NCI-H1417 treated with DMSO at 0.1 percent for 48 hours (cell line): ENCODE data around the gene WDFY1.
A peak's percentile ranks its signal among the peaks of the same experiment; 100 is the strongest.

Experiments
- DNase-seq: peaks from one replicate; lab custom pipeline; 2025; lab: John Stamatoyannopoulos, UW

WDFY1 gene

DNA sequence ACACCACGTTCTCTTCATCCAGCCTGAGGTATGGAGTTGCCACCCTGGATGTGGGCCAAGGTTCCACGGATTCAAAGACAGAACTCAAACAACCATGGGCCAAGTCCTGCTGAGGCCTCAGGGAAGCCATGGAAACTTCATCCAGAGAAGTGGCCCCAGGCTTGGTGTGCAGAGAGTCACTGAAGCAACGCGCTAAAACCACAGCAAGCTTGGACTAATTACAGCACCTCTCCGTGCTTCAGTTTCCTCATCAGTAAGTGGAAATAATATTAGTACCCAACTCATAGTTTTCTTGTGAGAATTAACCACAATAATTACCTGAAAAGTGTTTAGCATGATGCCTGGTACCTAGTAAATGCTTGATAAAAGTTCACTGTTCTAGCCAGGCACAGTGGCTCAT is 88.6 kb downstream of the WDFY1 start:
- no peak for DNase-seq

DNA sequence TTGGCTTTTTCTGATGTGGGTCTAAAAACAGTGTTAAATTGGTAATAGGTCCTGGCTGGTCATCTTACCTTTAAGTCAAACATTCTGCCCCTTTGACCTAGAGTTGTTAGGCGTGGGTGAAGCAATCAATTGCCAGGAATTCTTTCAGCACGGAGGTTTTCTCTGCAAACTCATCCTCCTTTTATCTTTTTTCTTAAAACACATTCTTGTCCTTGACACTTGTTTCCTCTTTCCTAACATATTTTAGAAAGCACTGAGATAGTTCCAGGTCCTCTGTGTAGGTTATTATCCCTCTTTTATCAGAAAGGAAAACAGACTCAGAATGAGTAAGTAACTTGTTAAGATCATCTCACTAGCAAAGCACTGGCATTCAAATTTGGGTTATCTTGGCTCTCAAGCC is 89.1 kb downstream of the WDFY1 start:
- DNase-seq = no peak

DNA sequence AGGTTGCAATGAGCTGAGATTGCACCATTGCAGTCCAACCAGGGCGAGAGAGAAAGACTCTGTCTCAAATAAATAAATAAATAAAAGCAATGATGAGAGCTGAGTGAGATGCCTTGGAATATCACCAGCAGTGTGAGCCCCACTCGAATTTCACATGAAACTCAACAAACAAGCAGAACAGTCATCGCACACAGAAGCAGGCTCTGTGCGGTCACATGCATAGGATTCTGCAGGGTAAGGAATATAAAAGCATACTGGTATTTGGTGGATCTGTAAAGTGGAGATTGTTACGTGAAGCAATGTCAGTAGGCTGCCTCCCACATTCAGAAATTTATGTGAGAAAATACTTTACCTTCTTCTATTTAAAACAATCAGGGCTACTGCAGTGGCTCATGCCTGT is 89.7 kb downstream of the WDFY1 start:
- no peak for DNase-seq

DNA sequence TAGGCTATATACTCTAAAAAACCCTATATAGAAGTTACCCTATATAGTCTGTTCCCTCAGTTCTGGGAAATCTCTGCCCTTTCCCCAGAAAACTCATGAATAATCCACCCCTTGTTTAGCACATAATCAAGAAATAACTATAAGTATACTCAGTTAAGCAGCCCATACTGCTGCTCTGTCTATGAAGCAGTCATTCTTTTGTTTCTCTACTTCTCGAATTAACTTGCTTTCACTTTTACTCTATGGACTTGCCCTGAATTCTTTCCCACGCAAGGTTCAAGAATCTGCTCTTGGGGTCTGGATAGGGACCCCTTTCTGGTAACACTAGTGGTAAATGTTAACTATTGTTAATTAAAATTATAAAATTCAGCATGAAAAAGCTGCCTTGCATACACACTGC is 90.4 kb downstream of the WDFY1 start:
- DNase-seq = no peak

DNA sequence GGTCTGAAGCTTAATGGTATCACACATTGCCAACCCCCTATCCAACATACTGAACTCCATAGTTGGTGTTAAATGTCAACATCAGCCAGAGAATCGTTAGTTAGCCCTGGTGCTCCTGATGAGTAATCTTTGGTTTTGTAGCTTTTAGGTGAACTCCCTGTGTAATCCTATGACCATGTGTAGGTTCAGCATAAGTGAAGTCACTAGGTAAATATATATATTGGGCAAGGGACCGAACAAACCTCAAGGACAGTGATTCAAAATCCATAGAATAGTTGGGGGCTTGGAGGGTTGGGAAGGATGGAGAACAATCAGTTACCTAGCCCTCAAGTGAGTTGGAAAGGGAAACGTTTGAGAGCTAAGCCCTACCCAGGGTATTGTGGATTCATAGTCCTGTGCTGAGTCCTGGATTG is 91.7 kb downstream of the WDFY1 start:
- no peak for DNase-seq

DNA sequence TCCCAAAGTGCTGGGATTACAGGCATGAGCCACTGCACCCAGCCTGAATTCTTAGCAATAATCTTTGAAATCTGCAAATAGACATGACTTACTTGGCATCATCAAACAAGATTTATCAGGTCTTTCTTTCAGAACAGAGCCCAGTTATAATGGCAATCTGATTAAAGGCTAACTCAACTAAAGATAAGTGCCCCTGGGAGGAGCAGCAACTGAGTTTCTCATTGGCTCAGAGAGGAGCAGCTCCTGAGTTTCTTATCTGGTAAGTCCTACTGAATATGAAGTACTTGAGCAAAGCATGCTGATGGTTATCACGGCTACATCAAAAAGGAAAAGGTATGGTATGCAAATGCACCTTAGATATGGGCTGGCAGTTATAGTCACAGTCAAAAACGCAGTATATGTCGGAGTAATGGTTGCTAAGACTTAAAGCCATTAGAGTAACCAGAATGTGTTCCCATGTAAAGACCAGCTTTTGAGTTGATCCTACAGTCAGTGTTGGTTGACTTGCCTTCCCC is 92.8 kb downstream of the WDFY1 start:
- DNase-seq = no peak

DNA sequence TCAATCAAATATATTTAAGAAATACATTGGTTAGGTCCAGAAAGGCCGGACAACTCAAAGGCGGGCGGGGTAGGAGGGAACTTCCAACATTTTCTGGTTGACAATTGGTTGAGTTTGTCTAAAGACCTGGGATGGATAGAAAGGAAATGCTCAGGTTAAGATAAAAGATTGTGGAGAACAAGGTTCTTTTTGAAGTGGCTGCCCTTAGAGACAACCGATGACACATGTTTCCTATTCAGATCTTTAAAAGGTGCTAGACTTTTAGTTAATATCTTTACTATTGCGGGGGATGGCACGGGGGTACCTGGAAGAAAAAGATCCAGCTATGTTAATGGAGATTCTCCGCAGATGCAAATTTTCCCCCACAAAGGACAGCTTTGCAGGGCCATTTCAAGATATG is 97.7 kb downstream of the WDFY1 start:
- no peak for DNase-seq

DNA sequence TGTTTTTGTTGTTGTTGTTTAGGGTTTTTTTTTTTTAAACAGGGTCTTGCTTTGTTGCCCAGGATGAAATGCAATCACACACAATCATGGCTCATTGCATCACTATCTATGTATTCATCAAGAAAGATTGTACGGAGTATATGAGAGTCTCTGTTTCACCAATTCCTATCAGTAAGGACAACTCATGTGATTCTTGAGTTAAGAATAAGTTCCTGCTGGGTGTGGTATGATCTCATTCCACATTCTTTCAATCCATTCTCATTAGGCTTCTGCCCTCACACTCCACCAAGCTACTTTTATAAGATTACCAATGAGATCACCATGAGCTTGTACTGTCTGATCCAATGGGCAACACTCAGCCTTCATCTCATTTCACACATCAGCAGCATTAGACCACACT is 98.6 kb downstream of the WDFY1 start:
- no peak for DNase-seq

DNA sequence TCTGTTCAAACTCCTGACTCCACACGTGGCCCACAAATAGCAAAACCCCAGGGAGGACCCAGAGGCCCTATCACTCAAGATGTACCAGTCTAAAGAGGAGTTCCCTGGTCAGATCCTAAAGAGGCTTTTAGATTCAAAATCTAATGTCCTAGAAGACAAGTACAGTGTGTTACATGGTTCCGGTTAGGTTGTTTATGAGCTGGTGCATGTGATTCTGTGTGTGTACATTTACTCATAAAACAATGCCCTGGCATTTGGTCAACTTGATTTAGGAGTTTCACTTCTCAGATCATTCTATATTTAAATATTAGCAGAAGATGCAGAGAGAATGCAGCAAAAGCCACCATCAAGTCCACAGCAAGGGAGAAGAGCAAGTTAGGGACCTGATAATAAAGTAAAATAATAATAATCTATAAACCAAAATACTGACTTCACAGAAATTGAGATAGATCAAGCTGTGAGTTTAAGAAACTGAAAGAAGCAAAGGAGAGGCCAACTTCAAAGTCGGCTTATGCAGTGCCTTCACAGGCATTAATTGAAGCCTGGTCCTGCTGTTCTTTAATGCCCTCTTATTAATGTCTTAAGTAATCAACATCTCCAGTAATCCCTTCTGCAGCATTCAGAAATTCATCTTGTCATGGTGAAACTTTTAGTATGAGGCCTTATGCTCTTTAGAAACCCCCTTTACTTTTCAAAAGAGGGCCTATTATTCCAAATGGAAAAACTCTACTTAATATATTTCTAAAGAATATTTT is 103.5 kb downstream of the WDFY1 start:
- DNase-seq = no peak

DNA sequence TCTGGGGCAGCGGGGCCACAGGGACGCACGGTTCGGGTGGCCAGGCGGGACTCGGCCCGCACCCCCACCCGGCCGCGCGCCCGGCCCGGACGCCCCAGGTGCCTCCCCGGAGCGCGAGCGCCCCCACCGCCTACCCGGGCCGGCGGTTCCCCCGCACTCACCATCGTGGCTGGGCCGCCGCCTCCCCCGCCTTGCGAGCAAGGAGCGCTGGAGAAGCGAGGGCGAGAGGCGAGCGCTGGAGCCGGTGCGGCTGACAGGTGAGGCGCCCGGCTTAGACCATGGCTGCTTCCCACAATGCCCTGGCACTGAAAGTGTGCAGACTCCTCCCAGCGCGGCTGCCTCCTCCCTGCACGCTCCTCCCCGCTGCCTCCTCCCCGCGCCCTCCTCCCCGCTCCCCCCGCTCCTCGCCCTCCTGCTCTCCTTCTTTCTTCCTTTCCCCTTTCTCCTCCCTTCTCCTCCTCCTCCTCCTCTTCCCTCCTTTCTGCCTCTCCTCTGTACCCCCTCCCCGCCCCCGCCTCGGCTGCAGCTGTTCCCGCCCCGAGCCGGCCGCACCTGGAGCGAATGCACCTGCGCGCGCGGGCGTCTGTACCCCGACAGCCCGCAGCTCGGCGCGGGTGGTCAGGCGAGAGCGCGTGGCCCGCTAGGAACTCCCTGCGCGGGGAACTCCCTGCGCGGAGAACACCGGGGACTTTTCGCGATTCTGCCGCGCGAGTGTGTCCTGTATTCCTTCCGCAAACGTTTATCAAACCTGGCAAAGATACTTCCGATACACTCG is 107.7 kb downstream of the WDFY1 start, which contains the start of gene AP1S3:
TSS of gene AP1S3 (minus strand) at position 296 of the 775 bp plus-strand sequence. CDS start at position 164, 132 bp downstream.
- peak; percentile 64 for DNase-seq

DNA sequence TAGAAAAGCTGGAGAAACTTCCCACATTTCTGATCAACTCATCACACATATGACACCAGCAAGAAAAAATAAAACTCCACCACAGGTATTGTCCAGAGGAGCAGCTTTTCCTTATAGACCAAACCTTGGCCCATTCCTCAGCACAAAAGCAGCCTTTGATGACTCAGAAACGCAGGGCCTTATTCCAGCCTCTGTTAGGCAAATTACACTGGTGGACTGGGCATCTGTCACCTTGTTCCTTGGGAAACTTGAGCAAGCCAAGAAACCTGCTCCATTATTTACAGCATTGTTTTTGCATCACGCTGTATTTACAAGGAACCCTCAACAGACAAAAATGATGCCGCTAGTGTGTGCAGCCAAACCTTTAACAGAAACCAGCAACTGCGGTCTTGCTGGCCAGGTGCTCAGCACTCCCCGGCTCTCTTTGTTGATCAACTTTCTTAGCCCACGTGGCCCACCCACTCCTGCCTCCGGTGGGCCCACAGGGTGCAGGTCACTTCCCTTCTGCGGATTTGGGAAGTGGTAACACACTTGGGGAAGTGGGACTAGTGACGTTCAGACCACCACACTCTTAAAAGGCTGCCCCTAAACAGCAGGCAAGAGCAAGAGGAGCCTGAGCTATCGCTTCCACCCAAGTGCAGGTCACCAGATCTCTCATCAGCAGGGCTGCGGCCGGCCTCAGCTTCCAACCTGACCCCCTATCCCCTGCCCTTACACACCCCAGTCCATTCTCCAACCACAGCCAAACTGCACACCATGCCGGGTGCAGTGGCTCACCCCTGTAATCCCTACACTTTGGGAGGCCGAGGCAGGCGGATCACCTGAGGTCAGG is 109.2 kb downstream of the WDFY1 start:
- DNase-seq = no peak

DNA sequence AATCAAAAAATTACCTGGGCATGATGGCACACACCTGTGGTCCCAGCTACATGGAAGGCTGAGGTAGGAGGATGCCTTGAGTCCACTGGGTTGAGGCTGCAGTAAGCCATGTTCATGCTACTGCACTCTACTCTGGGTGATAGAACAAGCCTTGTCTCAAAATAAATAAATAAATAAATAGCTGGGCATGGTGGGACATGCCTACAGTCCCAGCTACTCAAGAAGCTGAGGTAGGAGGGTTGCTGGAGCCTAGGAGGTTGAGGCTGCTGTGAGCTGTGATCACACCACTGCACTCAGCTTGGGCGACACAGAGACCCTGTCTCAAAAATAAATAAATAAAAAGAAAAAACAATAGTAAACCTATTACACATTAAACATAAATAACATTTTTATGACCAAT is 110.7 kb downstream of the WDFY1 start:
- no peak for DNase-seq

DNA sequence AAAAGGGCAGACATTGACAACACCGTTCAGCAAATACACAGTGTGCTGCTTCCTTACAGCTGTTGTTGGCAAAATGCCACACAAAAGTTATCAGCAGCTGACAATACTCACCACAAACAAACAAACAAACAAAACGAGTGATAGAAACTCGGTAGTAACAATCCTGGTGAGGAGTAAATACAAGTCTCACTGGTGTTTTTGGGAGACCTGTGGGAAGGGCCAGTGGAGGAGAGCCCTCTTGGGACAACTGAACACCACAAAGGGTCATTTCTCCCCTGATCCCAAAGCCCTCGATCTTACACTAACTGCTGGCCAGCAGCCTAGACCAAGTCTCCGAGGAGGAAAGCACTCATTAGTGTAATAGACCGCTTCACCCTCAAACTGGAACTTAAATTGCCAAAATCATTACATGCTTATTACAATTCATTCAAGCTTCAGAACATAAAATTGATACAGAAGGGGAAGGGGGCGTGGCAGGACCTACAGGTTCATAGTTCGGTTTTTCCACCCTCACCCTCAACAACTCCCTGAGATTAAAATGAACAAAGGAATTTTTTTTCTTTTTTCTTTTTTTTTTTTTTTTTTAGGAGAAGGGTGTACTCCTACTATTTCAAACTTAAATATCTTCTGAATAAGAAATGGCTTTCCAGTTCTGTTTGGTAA is 112.8 kb downstream of the WDFY1 start:
- no peak for DNase-seq

DNA sequence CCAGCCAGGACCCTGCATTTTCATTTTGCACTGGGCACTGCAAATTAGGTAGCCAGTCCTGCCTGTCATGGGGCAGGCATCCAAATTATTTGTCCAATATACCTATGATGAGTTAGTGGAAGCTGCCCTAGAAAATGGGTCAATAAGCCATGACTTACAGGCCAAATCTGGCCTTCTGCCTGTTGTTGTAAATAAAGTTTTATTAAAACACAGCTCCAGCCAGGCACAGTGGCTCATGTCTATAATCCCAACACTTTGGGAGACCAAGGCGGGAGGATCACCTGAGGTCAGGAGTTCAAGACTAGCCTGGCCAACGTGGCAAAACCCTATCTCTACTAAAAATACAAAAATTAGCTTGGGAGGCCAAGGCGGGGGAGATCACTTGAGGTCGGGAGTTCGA is 116.0 kb downstream of the WDFY1 start:
- no peak for DNase-seq

DNA sequence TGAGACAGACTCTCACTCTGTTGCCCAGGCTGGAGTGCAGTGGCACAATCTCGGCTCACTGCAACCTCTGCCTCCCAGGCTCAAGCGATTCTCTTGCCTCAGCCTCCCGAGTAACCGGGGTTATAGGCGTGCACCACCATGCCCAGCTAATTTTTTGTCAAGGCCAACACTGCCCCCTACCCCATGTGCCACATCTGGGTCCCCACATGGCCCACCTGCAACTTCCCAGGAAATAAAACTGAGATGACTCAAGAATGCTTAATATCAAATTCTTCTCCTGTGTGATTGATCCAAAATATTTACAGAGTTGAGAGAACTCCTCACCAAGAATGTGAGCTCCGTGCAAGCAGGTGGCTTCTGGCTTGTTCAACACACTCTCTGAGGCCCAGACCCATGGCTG is 116.8 kb downstream of the WDFY1 start:
- no peak for DNase-seq

DNA sequence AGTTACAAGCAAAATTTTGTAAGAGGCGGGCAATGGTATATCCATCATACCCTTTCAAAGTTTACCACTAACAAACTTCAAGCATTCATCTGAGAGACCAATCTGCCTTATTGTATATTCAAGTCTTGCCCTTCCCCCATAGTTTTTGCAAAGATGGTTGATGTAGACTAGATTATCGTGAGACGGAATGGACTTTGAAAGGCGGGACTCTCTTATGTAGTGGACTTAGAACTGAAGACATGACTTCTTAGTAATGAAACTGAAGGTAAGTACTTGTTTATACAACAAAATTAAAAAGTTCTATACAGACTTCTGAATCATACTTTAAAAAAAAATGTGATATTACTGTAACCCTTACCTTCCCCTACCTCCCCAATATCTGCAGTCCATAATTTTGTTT is 118.1 kb downstream of the WDFY1 start:
- no peak for DNase-seq
